ENCODE results near the gene HSD17B2.

GRCh38 chr16:82088483-82088882, 53.4 kb downstream of the HSD17B2 start:
- TF ChIP-seq CTCF (IDR thresholded peaks at IDR 0.05 in 4 of 5, conservative IDR thresholded peaks at IDR 0.05 in 1 of 5) (no peak), POLR2A (IDR thresholded peaks at IDR 0.05) (no peak)

Data from gastrocnemius medialis (tissue), 4 donors.